Peyer's patch (tissue), 4 donors: ENCODE results near the gene KRT72. TPM values are rescaled to one million over a fixed set of nuclear protein-coding genes. Genes with fewer than 3 reads are reported as not detected.

ENCODE experiments used
- DNase-seq, 3 donors: peaks; one replicate each; pipeline ENCODE4 v3.0.0-alpha.2; 2017 to 2019
- H3K27ac ChIP-seq, 4 donors: fragments of 200-600 bp; sonication (generic); one replicate each; pipeline ENCODE4 v1.5.1; 2016 to 2019
- H3K27me3 ChIP-seq, 2 donors: fragments of 200-600 bp; sonication (generic); one replicate each; pipeline ENCODE4 v1.5.1; 2019
- H3K36me3 ChIP-seq, 3 donors: fragments of 200-600 bp; sonication (generic); one replicate each; pipeline ENCODE4 v1.5.1; 2016 to 2019
- H3K4me1 ChIP-seq, 4 donors: fragments of 200-600 bp; sonication (generic); one replicate each; pipeline ENCODE4 v1.5.1; 2016 to 2019
- H3K4me3 ChIP-seq, 4 donors: fragments of 200-600 bp; sonication (generic); 1 replicate in 3 of 4; 2 replicates in 1 of 4; pipeline ENCODE4 v1.5.1; 2016 to 2019; ENCODE audit warnings: mild to moderate bottlenecking in 1 of 4
- H3K9me3 ChIP-seq, 4 donors: fragments of 200-600 bp; sonication (generic); one replicate each; pipeline ENCODE4 v1.5.1; 2016 to 2019; ENCODE audit warnings: mild to moderate bottlenecking in 1 of 4
- POLR2A ChIP-seq, 2 donors: fragments of 450-650 bp; IDR thresholded peaks; one replicate each; pipeline ENCODE4 v1.5.1; 2017; ENCODE audit warnings: antibody characterized with exemption in 2 of 2, mild to moderate bottlenecking in 2 of 2, moderate library complexity in 2 of 2
- total RNA-seq, 4 donors: library from RNA; depleted of rRNA; stranded (reverse); fragments of >200 nt; gene quantifications; one replicate each; pipeline ENCODE4 v1.1.0, GENCODE V29; 2016
- TF ChIP-seq, protein P1 (sequence below), 6 experiments: fragments of 450-650 bp in 4 of 6; fragments of 200-600 bp in 2 of 6; sonication (generic) in 1 of 6; IDR thresholded peaks; one replicate each; pipeline ENCODE4 v1.5.1; 2017 to 2019; ENCODE audit warnings: antibody characterized with exemption in 6 of 6, mild to moderate bottlenecking in 3 of 6, moderate library complexity in 1 of 6

The KRT72 gene
- total RNA-seq, 4 donors from 2014 or later = 1.1 to 4.5 (median 2.3) TPM; not detected in 1

DNA sequence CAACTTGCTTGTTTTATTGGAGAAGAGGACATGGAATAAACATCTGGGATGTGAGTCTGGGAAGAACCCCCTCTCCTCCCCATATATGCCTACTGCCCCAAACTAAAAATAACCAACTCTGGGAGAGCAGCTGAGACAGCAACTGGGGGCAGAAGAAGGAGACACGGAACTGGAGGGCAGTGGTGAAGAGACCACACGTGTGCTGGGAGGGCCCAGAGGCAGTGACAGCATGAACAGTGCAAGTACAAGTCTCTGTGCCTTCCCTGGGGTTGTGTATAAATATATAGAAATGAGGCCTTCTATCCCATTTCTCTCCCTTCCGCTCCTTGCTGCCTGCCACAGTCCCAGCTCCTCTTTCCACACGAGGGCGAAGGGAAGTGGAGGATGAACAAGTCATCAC lies 21.1 kb upstream of the KRT72 start:
- no peak overlapping the region for H3K27ac ChIP-seq
- DNase-seq = no peak
- no peaks in the 10 kb centered on the region for H3K9me3 ChIP-seq
- no peak for TF ChIP-seq POLR2A (IDR thresholded peaks at IDR 0.05)
- TF ChIP-seq, protein P1, sequence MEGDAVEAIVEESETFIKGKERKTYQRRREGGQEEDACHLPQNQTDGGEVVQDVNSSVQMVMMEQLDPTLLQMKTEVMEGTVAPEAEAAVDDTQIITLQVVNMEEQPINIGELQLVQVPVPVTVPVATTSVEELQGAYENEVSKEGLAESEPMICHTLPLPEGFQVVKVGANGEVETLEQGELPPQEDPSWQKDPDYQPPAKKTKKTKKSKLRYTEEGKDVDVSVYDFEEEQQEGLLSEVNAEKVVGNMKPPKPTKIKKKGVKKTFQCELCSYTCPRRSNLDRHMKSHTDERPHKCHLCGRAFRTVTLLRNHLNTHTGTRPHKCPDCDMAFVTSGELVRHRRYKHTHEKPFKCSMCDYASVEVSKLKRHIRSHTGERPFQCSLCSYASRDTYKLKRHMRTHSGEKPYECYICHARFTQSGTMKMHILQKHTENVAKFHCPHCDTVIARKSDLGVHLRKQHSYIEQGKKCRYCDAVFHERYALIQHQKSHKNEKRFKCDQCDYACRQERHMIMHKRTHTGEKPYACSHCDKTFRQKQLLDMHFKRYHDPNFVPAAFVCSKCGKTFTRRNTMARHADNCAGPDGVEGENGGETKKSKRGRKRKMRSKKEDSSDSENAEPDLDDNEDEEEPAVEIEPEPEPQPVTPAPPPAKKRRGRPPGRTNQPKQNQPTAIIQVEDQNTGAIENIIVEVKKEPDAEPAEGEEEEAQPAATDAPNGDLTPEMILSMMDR (IDR thresholded peaks at IDR 0.05) = no peak
- H3K4me1 ChIP-seq = no peaks in the 10 kb centered on the region
- H3K4me3 ChIP-seq = no peak overlapping the region
- no peaks in the 10 kb centered on the region for H3K36me3 ChIP-seq
- no peaks in the 10 kb centered on the region for H3K27me3 ChIP-seq

DNA sequence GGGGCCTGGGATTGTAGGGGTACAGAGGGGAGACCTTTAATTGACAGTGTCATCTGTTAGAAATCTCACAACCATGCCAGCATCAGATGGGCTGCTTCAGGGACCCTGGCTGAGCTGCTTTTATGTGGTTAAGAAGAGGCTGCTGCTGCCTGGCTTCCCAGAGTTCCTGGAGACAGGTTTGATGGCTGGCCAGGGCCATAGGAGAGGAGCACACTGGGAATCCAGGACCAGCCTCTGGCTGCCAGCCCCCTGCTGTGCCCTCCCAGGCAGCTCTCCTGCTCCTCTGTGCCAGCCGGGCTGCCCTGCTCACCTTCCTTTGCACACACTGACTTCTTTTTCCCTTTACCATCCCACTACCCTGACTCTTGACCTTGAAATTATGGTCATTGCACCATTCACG lies 17.6 kb upstream of the KRT72 start:
- no peaks in the 10 kb centered on the region for H3K27me3 ChIP-seq
- no peak overlapping the region for H3K27ac ChIP-seq
- H3K4me3 ChIP-seq = no peak overlapping the region
- H3K4me1 ChIP-seq = no peaks in the 10 kb centered on the region
- H3K36me3 ChIP-seq = no peaks in the 10 kb centered on the region
- no peaks in the 10 kb centered on the region for H3K9me3 ChIP-seq
- TF ChIP-seq, protein P1 (IDR thresholded peaks at IDR 0.05) = no peak
- TF ChIP-seq POLR2A (IDR thresholded peaks at IDR 0.05) = no peak
- no peak for DNase-seq

DNA sequence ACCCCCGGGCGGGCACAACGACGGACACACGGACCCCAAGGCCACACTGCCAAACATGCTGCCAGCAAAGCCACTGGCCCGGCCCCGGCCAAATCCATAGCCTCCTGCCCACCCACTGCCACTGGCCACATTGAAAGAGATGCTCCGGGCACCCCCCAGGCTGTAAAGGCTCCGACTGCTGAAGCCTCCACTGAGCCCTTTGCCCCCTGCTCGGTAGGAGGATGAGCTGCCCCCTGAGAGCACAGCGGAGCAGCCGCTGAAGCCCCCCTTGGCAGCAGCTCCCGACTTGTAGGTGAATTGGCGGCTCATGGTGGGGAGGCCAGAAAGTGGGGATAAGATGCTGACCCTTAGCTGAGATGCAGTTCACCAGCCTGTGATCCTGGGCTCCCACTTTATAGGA lies 17.0 kb upstream of the KRT72 start, which contains the start of gene KRT73:
KRT73 (minus strand) TSS at position 344 of the 400 bp plus-strand sequence; CDS start at position 309, 35 bp downstream.
- H3K9me3 ChIP-seq = no peaks in the 10 kb centered on the region
- no peaks in the 10 kb centered on the region for H3K36me3 ChIP-seq
- no peak within 1 kb of the TSS for H3K27ac ChIP-seq
- TF ChIP-seq, protein P1 (IDR thresholded peaks at IDR 0.05) = no peak
- TF ChIP-seq POLR2A (IDR thresholded peaks at IDR 0.05) = no peak
- no peak within 1 kb of the TSS for H3K4me3 ChIP-seq
- no peaks in the 10 kb centered on the region for H3K27me3 ChIP-seq
- no peaks in the 10 kb centered on the region for H3K4me1 ChIP-seq
- DNase-seq = no peak

DNA sequence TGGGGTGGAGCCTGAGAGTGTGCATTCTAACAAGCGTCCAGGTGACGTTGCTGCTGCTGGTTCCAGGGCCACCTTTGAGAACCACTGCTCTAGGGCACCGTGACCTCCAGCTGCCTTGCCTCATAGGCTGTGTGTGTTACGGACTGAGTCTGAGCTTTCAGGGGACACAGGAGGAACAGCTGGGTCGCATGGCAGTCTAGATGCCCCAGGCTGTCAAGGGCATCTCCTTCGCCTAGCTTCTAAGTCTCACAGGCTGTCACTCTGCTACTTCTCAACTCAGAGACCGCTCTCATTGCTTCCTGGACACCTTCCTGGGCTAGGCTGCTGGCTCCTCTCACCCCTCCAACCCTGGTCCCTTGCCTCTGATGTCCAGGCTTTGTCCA lies 16.1 kb upstream of the KRT72 start:
- Histone ChIP-seq H3K36me3 (no peaks in the 10 kb centered on the region), H3K27ac (no peak overlapping the region), H3K9me3 (no peaks in the 10 kb centered on the region), H3K27me3 (no peaks in the 10 kb centered on the region), H3K4me3 (no peak overlapping the region), H3K4me1 (no peaks in the 10 kb centered on the region)
- no peak for DNase-seq
- TF ChIP-seq, protein P1 (IDR thresholded peaks at IDR 0.05) = no peak
- no peak for TF ChIP-seq POLR2A (IDR thresholded peaks at IDR 0.05)

DNA sequence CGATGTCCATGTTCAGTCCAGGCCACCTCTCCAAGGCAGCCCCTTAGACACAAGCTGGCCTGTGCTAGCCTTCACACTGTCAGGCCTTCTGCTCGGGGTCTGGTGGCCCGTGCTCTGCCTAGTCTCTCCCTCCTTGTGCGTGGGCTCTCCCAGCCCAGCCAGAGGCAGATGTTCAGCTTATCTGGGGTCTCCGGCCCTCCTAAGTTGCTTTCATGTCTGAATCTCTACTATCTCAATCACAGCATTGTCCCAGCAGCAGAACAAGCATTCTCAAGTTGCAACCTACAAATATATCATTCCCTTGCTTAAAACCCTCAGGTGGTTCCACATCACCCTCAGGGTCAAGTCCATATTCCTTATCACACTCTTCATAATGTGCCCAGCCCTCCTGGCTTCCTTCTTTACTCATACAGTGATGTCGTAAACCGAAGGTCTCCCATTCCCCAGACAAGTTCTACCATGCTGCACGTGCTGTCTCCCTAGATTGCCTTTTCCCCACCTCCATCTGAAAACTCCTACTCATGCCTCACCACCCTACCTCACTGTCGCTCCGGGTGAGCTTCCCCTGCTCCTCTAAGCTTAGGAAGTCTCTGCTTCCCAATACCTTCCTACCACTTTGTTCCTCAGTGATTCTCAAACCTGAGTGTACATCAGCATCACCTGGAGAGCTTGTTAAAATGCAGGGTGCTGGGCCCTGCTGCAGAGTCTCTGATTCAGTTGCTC lies 15.6 kb upstream of the KRT72 start:
- DNase-seq = no peak
- H3K36me3 ChIP-seq = no peaks in the 10 kb centered on the region
- TF ChIP-seq, protein P1 (IDR thresholded peaks at IDR 0.05) = no peak
- TF ChIP-seq POLR2A (IDR thresholded peaks at IDR 0.05) = no peak
- no peak overlapping the region for H3K27ac ChIP-seq
- no peak overlapping the region for H3K4me3 ChIP-seq
- H3K9me3 ChIP-seq = no peaks in the 10 kb centered on the region
- H3K4me1 ChIP-seq = no peaks in the 10 kb centered on the region
- H3K27me3 ChIP-seq = no peaks in the 10 kb centered on the region
